NCI-H2171 treated with DMSO at 0.1 percent for 48 hours (cell line): ENCODE measurements around the gene CREB5.

Experiments
- DNase-seq: peaks from one replicate; lab custom pipeline; 2025; lab: John Stamatoyannopoulos, UW

Gene CREB5

DNA sequence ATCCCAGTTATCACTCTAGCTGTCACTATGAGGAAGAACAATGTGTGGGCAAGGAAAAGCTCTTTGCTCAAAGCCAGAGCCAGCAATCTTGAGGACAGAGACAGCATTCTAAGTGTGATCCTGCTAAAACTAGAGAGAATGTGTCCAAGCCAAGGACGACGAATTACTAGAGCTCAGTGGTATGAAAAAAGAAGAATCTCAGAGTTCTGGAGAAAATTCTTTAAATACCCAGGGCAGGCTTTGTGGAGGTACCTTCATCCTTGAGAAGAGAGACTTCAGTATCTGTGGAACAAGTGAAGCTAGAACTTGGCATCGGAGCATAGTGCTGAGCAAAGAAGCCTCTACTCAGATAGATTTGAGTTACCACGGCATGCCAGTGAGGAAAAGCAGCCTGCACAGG is 336.0 kb downstream of the CREB5 start:
- DNase-seq = no peak

DNA sequence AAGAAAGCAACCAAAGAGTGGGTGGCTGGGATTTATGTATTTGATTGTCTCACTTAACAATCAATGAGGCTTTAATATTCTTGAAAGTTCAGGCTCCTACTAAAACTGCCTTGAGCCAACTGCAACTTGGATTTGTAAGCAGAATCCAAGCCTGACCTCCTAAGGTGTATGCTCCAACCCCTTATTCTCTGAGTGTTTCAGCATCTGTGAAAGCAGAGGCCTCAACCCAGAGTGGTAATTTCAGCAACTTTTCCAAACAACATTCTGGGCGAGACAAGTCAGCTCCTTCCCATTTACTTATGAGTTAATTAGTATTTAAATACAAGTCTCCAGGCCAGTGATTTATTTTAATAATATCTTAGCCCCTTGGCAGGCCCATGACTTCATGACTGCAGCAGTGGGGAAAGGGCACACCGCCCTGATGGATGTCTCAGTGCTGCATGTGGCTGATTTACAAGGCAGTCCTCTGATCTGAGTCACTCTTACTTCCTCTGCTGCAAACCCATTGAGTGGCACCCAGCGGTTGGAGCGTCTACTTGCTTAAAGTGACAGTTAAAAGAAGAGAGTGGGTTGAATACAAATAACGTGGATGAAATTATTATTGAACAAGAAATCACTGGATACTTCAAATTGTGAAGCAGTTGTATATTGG is 336.7 kb downstream of the CREB5 start:
- no peak for DNase-seq

DNA sequence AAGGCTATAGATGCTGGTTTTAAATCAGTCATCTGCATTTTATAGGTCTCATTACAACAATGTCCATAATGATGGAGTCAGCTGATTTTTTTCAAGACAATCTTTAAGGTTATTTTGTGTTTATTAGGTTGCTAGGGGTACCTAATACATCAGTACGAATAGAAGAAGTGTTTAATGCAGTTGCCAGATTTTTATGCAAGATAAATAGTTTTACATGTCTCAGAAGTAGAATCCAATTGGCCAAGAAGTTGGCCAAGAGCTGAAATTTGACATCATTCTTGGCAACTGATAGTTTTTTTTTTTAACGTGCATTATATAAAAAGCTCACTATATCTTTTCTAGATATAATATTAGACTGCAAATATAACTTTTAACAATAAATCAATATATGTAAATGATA is 337.3 kb downstream of the CREB5 start:
- no peak for DNase-seq

DNA sequence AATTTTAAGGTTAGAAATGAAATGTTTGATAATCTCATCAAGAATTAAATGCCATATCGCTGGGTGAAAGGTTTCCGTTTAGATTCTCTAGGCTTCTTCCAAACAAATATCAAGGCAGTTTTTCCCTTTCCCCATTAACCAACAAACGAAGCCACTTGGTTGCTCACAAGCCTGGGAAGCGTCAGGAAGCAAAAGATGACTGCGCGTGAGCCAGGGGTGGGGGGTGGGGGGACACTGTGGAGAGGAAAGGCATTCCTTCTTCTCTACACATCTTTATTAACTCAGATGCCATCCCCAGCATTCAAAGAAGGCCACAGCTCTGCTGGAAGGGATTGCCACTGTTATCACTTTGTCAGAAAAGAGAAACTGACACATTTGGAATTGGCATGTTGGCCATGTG is 338.7 kb downstream of the CREB5 start:
- DNase-seq = no peak

DNA sequence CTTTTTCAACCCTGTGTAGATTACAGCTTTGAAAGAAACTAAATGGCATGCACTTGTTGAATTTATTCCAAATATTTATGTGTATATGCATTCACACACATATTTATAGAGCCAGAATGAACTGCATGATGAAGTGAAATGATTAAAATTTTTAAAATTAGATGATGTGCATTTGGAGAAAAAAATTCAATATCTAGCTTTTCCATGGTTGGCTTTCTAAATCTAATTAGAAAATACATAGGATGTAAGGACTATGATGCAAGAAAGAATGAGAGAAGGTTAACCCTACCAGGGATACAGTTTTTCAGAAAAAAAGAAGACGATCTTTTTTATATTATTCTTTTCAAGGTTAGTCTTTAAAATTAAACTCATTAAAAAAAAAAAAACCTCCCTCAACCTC is 341.3 kb downstream of the CREB5 start:
- DNase-seq = no peak

DNA sequence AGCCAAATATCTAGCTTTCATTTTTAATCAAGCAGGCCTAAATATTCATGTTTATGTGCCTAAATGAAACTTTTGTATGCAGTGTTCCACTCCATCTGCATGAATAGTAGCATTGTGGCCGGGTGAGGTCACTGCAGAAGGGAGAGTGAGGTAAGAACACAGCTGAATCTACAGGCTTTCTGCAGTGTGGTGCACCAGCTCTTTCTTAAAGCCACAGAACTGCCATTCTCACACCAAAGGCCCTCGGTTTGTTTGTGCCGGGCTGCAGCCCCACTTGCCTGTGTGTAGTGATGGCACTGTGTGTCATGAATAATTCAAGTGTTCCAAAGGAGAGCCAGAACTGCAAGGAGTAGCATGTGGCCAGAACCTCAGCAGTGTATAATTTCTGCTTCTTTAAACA is 341.7 kb downstream of the CREB5 start:
- DNase-seq = no peak

DNA sequence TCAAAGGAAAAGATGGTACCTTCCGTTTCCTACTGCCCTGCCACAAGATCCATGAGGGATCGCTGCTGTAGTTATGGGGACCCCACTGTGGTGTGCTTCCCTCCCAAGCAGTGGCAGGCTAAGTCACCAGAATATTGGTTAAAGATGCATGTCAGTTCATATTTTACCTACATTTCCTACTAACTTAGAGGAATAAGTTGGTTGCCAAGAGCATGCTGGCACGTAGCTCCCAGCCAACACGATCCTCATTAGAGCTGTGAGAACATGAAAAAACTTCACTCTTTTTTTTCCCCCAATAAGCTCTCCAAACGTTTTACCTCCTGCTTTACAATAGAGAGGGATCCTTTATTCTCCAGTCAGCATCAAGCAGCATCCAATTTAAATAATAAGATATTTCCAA is 342.1 kb downstream of the CREB5 start:
- DNase-seq = no peak

DNA sequence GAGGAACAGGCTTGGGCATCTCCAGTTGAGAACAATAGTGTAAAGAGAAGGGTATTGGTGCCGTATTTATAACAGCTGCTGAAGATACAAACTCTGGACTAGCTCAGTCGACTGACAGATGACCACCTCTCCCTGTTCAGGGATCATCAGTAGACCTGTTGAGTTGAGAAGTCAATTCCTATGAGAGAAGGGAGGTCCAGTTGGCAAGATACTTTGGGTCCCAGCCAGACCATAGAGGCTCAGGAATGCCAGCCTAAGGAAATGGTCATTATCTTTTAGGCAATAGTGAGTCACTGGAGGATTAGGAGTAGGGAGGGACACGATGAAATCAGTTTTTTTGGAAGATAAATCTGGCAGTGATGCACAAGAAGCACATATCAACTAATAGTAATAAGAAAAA is 342.9 kb downstream of the CREB5 start:
- DNase-seq = no peak

DNA sequence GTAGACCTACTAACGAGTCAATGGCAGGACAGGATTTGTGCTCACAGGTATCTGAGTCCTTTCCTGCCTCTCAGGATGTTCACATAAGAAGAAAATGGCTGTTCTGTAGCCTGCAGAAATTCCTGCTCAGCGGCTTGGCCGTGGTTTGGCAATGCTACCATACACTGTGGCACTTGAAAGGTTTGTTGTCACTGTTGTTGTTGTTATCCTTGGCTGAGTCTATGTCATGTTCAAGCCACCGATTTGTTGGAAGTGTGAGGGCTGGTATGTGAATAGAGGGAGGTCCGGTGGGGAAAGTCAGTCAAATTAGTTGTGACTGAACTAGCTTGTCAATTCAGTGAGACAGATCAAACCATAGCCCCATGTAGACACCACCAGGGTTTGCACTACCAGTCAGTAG is 345.9 kb downstream of the CREB5 start:
- no peak for DNase-seq

DNA sequence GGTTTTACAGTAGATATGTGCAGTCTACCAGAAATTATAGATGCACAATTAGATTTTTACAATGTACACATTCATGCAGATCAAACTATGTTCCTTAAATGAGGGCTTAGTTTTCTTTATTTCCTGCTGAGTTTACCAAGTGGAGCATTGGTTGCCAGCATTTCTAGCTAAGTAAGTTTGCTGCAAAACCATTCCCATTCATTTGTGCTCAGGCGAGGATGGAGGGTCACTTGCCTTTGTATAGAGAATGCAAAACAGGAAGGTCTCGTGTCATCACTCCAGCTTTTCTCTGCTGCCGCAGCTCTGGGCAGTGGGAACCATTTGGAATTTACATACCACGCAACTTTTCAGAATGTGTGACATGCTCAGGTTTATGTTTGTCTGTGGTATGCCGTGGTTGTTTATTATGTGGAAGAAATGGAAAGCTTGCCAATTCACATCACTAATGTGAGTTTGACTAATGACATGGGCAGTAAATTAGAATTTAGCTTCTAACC is 347.2 kb downstream of the CREB5 start:
- peak; percentile 14 for DNase-seq

DNA sequence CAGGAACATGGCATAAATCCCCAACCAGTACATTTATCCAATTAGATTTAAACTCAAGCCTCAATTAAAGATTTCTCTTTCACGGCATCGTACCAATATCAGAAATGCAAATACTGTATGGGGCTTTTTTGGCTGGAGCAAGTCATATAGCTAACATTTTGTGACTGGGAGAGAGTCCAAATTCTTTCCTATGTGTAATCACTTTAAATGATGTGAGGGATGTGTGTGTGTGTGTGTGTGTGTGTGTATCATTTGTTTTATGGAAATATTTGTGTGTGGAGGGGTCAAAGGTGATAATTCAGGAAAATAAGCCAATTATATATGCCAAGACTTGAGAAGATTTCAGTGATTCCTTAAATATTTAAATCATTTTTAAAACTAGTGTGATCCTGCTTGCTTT is 349.2 kb downstream of the CREB5 start:
- no peak for DNase-seq

DNA sequence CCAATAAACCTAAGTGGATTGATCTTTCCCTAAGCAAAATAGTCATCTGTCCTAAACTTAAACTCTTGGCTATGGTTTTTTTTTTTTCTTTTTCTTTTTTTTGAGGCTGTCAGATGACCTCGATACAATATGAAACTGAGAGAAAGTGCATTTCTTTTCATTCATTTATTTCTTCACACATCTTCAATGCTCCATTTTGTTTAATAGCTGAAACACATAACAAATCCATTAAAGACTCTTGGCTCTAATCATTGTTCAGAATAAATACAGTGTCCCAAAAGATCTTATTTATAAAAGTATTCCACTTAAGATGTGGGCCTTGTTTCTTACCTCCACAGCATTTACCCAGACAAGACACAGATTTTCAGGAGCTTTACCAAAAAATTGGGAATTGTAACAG is 350.3 kb downstream of the CREB5 start:
- no peak for DNase-seq

DNA sequence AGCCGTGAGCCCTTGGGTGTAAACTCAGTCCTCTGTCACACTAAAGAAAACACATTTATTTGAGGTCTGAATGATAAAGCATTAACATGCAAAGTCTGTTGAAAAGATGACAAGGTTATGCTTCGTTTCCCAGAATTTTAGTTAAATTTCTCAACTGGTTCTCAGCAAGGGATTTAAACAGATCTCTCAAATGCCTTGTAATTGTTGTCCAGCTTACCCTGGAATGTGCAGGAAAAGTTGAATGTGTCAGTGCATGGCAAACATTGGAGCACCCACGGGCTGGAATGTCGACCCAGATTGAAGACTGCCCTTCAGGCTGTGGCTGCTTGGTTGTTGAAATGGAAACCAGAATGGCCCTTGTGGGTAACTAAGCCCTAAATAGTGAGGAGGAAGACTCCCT is 354.0 kb downstream of the CREB5 start:
- DNase-seq = no peak

DNA sequence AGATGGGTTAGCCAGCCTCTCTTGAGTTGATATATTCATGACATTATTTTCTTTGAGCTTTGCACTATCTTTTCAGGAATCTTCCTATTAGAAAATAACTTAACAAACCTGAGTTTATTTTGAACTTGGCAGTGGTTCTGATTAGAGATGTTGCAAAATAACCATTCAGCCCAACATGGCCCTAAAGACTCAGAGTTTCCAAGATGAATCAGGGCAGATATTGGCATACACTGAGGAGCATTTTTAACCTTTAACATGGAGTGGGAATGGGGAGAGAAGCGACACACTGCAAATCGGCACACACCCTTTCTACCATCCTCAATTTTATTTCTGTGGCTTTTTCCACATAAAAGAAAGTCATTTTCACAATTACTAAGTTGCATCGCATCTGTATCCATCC is 355.0 kb downstream of the CREB5 start:
- DNase-seq = no peak

DNA sequence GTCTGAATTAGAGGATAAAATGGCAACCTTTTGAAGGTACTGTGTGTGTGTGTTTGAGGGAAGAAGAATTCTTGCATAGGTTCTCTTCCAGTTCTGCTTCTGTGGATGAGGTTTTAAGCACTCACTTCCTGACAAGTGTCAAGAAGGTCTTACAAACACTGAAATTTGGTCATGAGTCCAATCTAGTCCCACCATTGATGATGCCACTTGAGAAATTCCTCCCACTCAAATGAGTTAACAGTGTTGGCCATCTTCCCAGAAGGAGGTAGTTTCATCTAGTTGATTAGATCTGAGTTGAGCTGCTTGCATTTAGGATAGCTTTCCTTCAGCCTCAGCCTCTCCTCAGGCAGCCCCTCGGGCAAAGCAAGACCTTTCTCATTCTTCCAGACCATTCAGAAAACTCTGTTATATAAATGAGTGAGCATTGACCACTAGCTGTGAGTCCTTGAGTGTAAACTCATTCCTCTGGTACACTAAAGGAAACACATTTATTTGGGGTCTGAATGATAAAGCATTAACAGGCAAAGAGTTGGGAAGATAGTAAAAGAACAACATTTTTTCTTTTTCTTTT is 356.3 kb downstream of the CREB5 start:
- DNase-seq = no peak

DNA sequence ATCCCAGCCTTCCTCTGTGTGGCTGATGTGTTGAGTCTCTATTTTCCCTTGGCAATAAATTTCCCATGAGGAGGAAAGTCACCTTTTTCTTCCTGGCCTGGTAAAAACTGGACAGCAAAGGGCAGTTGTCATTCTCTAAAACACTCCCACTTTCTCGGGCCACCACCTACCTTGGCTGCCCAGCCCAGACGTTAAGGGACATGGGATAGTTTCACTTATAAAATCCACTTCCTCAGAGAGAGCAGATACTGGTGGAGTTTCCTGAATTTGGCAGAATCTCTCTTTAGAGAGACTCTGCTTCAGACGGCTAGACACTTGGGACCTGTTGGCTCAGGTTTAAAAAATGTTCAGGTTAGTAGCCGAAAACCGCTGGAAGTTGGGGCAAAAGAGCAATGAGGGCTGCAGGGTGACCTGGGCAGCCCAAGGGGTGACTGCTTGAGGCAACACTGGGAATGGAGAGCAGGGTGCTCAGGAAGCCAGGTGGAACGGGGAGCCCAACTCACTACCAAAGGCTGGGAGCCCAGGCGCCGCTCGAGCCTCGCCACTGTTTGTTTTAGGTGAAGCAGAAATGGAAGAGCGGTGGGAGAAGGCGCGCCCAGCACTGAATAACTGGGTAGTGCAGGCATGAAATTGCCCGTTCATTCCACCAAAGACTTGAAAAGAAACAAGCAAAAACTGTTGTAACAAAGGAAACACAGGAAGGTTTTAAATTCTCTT is 359.7 kb downstream of the CREB5 start:
- no peak for DNase-seq

DNA sequence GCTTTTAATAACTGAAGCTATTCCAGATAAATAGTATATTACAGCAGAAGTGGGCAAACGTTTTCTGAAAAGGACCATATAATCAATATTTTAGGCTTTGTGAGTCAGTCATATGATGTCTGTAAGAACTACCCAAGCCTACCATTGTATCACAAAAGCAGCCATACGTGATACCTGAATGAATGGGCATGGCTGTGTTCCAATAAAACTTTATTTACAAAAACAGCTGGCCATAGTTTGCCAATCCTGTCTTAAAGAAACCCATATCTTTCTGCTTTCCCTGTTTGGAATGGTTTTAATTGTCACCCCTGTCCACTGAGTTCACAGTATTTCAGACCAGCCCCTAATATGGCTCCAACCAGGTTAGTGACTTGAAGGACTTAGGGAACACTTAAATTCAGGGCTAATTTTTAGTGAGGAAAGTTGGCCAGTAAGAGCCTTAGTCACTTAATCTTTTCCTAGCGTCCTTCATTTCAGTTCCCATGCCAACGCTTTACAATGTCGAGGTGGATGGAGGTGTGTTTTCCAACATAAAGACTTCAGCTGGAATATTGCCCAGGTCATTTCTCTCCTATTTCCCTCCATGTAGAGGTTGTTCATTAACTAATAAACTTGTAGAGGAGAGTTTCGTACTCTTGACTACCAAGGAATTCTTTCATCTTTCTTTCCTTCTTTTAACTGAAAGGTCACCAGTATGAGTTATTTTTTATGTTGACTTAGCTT is 361.3 kb downstream of the CREB5 start:
- DNase-seq = no peak

DNA sequence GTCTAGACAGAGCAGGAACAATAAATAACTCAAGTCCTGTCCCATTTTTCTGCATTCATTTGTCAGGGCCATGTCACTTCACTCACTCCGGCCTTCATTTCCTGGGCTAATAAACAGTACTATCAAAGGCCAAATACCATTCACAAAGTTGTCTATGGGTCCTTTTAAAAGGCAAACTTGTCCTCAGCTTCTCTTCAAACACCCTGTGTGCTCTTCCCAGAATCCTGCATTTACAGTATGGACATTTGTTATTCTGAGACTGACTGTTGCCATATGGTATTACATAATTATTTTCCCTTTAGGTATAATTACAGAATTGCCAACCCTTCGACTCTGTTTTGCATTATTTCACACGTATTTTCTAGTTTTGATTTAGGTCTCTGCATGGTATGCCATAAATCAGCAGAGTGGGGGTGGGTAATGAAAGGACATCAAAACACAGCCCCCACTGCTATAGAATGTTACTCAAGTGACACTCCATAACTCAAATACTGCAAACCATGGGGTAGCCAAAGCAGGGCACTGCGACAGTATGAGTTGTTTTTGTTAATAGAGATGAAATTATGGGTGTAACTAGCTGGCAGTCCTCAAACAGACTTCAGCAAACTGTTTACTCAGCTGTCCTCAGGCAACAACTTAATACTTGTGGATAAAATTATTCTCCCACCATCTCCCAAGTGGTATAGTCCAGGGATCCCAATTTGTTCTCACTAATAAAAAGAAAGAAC is 362.1 kb downstream of the CREB5 start:
- DNase-seq = no peak

DNA sequence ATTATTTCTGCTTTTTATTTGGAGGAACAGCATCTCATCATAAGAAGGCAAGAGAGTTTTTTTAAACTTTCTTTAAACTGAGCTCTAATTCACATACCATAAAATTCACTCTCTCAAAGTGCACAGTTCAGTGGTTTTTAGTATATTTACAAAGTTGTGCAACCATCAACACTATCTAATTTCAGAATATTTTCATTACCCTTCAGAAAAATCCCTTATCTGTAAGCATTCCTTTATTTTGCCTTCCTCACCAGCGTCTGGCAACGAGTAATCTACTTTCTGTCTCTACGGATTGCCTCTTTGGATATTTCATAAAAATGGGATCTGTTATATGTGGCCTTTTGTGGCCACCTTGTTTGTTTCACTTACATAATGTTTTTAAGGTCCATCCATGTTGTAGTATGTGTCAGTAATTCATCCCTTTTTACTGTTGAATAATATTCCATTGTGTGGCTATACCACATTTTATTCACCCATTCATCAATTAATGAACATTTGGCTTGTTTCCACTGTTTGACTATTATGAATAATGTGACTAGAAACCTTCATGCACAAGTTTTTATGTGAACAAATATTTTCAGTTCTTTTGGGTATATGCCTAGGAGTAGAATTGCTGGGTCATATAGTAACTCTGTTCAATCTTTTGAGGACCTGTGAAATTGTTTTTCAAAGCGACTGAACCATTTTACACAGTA is 364.3 kb downstream of the CREB5 start:
- DNase-seq = no peak

DNA sequence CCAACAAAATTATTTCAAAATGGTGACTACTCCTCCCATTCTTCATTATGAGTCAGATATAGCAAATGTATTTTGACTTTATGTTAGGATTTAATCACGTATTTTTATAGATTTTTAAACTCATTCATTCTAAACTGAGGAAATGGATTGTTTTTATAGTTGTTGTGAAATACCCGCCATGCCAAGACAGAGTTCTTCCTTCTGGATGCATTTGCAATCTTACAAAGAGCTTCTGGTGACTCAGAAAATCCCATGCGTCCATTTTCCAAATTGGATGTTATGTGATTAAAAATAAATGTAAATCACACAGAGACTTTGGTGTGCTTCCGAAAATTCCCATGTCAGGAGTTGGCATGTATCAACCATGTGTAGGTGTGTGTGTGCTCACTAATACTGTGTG is 366.5 kb downstream of the CREB5 start:
- DNase-seq = no peak

DNA sequence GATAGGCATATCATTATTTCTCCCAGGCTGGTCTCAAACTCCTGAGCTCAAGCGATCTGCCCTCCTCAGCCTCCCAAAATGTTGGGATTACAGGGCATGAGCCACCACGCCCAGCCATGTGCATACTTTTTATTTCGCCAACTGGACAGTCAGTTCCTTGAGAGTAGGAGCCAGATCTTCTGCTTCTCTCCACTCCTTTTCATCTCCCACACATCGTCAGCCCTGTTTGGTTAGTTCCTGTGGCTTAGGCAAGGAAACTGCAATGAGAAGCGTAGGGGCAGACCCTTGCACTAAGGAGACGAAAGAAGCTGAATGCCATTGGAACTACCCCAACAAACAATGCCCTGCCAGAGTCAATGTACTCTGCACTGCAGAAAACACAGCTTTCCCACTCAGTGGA is 367.6 kb downstream of the CREB5 start:
- no peak for DNase-seq

DNA sequence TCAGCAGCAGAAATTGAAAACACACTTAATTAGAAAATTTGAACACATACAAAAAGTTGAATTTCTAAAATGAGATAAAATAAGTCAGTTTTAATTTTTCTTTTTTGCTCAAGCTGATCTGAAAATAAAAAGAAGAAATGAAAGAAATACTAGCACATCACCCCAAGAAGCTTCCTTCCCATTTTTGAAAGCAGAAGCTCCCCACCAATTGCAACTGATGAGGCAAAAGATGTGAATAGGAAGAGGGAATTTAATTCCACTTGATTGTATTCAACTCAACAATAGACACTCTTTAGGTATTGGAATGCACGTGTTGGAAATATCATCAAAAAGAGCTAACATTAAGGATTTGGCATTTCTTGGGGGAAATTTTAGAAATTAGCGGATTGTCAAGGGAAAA is 370.0 kb downstream of the CREB5 start:
- no peak for DNase-seq
